Activated CD4-positive, CD25-positive, alpha-beta regulatory T cell treated with anti-CD3 and anti-CD28 coated beads, Interleukin-2, amount 50 U/mL, for 16 hours (primary cell): ENCODE results near the gene SLC34A1.

Experiments
- DNase-seq: peaks from one replicate; pipeline ENCODE4 v3.0.0-alpha.2; 2020; ENCODE audit warnings: low read depth, low spot score

SLC34A1 gene

GRCh38 chr5:177388521-177389052, 4.4 kb downstream of the SLC34A1 start:
- DNase-seq = no peak

- no peak for DNase-seq
Observed at GRCh38 chr5:177389241-177390169, 5.3 kb downstream of the SLC34A1 start.

- DNase-seq = peak; percentile 72
Observed at GRCh38 chr5:177390363-177391300, 6.4 kb downstream of the SLC34A1 start.

GRCh38 chr5:177392765-177393164, 8.5 kb downstream of the SLC34A1 start:
- no peak for DNase-seq

- no peak for DNase-seq
Observed at GRCh38 chr5:177393206-177393765, 9.1 kb downstream of the SLC34A1 start.

GRCh38 chr5:177393990-177394389, 9.8 kb downstream of the SLC34A1 start:
- no peak for DNase-seq

- DNase-seq = no peak
Observed at GRCh38 chr5:177396078-177396477, 11.8 kb downstream of the SLC34A1 start.

GRCh38 chr5:177396807-177397206, 12.6 kb downstream of the SLC34A1 start:
- no peak for DNase-seq

GRCh38 chr5:177397875-177398390, 13.7 kb downstream of the SLC34A1 start:
- DNase-seq = no peak

GRCh38 chr5:177399997-177400868, 16.0 kb downstream of the SLC34A1 start, which contains the start of gene PFN3:
Gene PFN3 (minus strand): TSS chr5:177400661. CDS start chr5:177400576, 85 bp downstream.
- DNase-seq = no peak

GRCh38 chr5:177402271-177403043, 18.2 kb downstream of the SLC34A1 start:
- no peak for DNase-seq

GRCh38 chr5:177403102-177403791, 19.0 kb downstream of the SLC34A1 start:
- DNase-seq = no peak

- peak; percentile 70 for DNase-seq
Observed at GRCh38 chr5:177403792-177404640, 19.8 kb downstream of the SLC34A1 start.

GRCh38 chr5:177404641-177405179, 20.5 kb downstream of the SLC34A1 start:
- no peak for DNase-seq

GRCh38 chr5:177405312-177405711, 21.1 kb downstream of the SLC34A1 start:
- DNase-seq = no peak

GRCh38 chr5:177405805-177406204, 21.6 kb downstream of the SLC34A1 start:
- DNase-seq = no peak

- DNase-seq = no peak
Observed at GRCh38 chr5:177409043-177409801, 25.0 kb downstream of the SLC34A1 start, which contains the start of gene F12. Gene F12 (minus strand): TSS chr5:177409564. CDS start chr5:177409527, 37 bp downstream.
